ENCODE data around the gene ORC4.

ORC4 gene

DNA sequence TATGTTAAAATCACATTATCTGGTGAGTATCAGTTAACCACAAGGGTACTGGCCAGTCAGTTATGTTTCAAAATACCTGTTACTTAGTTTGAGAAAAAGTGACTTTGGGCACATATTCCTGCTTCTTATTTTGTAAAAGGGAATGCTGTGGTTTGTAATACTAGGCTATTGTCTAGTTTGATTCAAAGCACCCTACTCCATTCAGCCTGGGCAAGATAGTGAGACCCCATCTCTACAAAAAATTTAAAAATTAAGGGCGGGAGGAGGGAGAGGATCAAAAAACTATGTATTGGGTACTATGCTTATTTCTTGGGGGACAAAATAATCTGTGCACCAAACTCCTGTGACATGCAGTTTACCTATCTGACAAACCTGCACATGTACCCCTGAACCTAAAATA is 19.2 kb upstream of the ORC4 start:
- Histone ChIP-seq H3K27me3 (replicated peaks) (no peaks in the 10 kb centered on the region), H3K36me3 (replicated peaks) (no peaks in the 10 kb centered on the region), H3K27ac (no peak overlapping the region), H3K4me3 (ENCODE audit: low read depth, low read length) (no peak overlapping the region)
- TF ChIP-seq, protein P1, sequence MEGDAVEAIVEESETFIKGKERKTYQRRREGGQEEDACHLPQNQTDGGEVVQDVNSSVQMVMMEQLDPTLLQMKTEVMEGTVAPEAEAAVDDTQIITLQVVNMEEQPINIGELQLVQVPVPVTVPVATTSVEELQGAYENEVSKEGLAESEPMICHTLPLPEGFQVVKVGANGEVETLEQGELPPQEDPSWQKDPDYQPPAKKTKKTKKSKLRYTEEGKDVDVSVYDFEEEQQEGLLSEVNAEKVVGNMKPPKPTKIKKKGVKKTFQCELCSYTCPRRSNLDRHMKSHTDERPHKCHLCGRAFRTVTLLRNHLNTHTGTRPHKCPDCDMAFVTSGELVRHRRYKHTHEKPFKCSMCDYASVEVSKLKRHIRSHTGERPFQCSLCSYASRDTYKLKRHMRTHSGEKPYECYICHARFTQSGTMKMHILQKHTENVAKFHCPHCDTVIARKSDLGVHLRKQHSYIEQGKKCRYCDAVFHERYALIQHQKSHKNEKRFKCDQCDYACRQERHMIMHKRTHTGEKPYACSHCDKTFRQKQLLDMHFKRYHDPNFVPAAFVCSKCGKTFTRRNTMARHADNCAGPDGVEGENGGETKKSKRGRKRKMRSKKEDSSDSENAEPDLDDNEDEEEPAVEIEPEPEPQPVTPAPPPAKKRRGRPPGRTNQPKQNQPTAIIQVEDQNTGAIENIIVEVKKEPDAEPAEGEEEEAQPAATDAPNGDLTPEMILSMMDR (IDR thresholded peaks at IDR 0.05; ENCODE audit: low read depth, low read length, missing control alignments), result no peak
- no peak for DNase-seq
- in situ Hi-C loops (cut with HindIII; ENCODE audit: low pct_ligation_motif_present, low sequenced_read_pairs), result no loop called here

DNA sequence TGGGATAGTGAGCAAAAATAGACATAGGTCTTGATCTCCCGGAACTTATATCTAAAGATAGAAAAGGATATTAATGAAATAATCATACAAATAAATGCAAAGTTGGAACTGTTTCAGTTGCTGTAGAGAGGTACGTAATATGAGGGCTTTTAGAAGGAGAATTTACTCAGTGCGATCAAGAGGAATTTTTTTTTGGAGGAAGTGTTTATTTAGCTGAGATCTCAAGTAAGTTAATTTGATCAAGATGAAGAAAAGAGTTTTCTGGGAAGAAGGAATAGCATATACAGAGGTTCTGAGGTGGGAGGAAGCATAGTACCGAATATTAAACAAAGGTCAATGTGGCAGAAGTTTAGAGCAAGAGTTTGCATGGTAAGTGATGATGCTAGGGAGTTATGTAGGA is 11.7 kb upstream of the ORC4 start:
- Histone ChIP-seq H3K27me3 (replicated peaks) (no peaks in the 10 kb centered on the region), H3K36me3 (replicated peaks) (no peaks in the 10 kb centered on the region), H3K4me3 (ENCODE audit: low read depth, low read length) (no peak overlapping the region), H3K27ac (no peak overlapping the region)
- in situ Hi-C loops (cut with HindIII; ENCODE audit: low pct_ligation_motif_present, low sequenced_read_pairs), result no loop called here
- TF ChIP-seq, protein P1 (IDR thresholded peaks at IDR 0.05; ENCODE audit: low read depth, low read length, missing control alignments), result no peak
- DNase-seq, result no peak

DNA sequence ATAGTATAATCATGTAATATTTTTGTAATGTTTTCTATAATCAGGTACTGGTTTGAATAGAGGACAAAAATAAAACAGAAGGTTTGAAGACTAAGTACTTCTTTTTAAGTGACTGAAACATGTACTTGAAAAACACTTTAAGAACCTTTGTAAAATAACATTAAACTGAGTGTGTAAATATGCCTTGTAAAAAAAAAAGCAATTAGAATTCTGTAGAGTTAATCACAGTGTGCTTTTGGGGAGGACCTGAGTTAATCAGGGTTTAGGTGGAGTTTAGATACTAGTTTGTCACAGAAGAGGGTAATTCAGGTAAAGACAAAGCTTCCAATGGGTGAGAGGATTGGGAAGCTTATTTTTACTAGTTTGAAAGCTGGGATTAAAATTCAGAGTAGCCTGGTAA is 10.6 kb upstream of the ORC4 start:
- in situ Hi-C loops (cut with HindIII; ENCODE audit: low pct_ligation_motif_present, low sequenced_read_pairs), result no loop called here
- Histone ChIP-seq H3K27me3 (replicated peaks) (no peaks in the 10 kb centered on the region), H3K36me3 (replicated peaks) (no peaks in the 10 kb centered on the region), H3K4me3 (ENCODE audit: low read depth, low read length) (no peak overlapping the region), H3K27ac (no peak overlapping the region)
- DNase-seq, result no peak
- TF ChIP-seq, protein P1 (IDR thresholded peaks at IDR 0.05; ENCODE audit: low read depth, low read length, missing control alignments), result no peak

DNA sequence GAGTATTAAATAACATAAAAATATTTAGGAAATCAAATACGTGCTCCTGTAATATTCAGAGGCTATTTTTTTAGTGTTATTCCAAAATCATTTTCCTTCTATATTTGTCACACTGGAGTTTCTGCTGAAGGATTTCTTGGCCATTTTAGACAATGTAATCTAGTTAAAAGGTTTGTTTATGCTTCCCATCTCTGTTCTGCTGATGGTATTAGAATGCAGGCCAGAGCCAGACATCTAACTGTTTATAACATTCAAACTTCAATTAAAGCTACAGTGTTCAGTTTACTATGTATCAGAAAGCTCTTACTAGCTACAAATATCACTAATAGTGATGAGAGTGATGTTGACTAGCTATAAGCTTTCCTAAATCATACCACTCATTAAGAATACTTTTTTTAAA is 8.2 kb upstream of the ORC4 start:
- in situ Hi-C loops (cut with HindIII; ENCODE audit: low pct_ligation_motif_present, low sequenced_read_pairs), result no loop called here
- no peak for DNase-seq
- H3K27me3 ChIP-seq (replicated peaks), result no peaks in the 10 kb centered on the region
- no peaks in the 10 kb centered on the region for H3K36me3 ChIP-seq (replicated peaks)
- TF ChIP-seq, protein P1 (IDR thresholded peaks at IDR 0.05; ENCODE audit: low read depth, low read length, missing control alignments), result no peak
- no peak overlapping the region for H3K27ac ChIP-seq
- H3K4me3 ChIP-seq (ENCODE audit: low read depth, low read length), result no peak overlapping the region

DNA sequence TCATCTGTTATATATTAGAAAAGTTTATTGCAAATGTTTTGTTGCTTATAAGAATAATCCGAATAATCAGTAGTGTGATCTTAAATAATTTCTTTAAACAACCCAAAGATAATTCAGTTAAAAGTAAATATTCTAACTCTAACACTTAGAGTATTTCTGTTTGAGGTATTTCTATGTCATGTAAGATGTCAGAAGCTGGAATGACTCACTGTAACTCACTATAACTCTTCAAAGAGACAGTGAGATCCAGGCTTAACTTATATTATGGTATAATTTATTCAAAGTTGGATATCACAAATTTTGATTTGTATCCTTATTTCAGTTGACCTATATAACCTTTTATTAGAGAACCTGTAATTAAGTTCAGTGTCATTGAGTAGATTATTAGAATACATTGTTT is 7.3 kb upstream of the ORC4 start:
- TF ChIP-seq, protein P1 (IDR thresholded peaks at IDR 0.05; ENCODE audit: low read depth, low read length, missing control alignments), result no peak
- in situ Hi-C loops (cut with HindIII; ENCODE audit: low pct_ligation_motif_present, low sequenced_read_pairs), result no loop called here
- Histone ChIP-seq H3K4me3 (ENCODE audit: low read depth, low read length) (no peak overlapping the region), H3K36me3 (replicated peaks) (no peaks in the 10 kb centered on the region), H3K27ac (no peak overlapping the region), H3K27me3 (replicated peaks) (no peaks in the 10 kb centered on the region)
- DNase-seq, result no peak

DNA sequence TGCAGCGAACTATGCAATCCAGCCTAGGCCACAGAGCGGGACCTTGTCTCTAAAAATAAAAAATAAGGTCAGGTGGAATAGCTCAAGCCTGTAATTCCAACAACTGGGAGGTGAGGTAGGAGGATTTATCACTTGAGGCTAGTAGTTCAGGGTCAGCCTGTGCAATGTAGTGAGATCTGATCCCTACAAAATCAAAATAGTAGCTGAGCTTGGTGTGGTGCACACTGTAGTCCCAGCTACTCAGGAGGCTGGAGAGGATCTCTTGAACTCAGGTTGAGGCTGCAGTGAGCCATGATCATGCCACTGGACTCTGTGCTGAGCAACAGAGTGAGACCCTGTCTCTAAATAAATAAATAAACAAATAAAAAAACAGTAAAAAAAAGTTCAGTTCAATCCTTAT is 6.0 kb upstream of the ORC4 start:
- no peaks in the 10 kb centered on the region for H3K36me3 ChIP-seq (replicated peaks)
- in situ Hi-C loops (cut with HindIII; ENCODE audit: low pct_ligation_motif_present, low sequenced_read_pairs), result no loop called here
- no peak for DNase-seq
- H3K27me3 ChIP-seq (replicated peaks), result no peaks in the 10 kb centered on the region
- TF ChIP-seq, protein P1 (IDR thresholded peaks at IDR 0.05; ENCODE audit: low read depth, low read length, missing control alignments), result no peak
- H3K27ac ChIP-seq, result no peak overlapping the region
- no peak overlapping the region for H3K4me3 ChIP-seq (ENCODE audit: low read depth, low read length)

Measured in brain microvascular endothelial cell (primary cell).